GM12878 (cell line): ENCODE data around the gene SMIM35. TPM values are rescaled to one million over a fixed set of nuclear protein-coding genes. Genes with fewer than 3 reads are reported as not detected.
A peak's percentile ranks its signal among the peaks of the same experiment; 100 is the strongest.

ENCODE experiments used
- ATAC-seq: fragments of 200-7000 bp; cut with Tn5 transposase; 3 replicates; pipeline ENCODE4 v1.9.1; 2020; ENCODE audit warnings: mild to moderate bottlenecking, moderate library complexity
- BruUV-seq: library from RNA; stranded (reverse); fragments of 400-500 nt; replicated peaks from 2 replicates; lab custom pipeline; 2021; lab: Mats Ljungman, UMichigan
- CTCF ChIA-PET: fragments of 300-600 bp; sonication (Branson Sonifier 250); formaldehyde crosslinking; extraction: SDS; loops from one replicate; lab custom pipeline; 2021; ENCODE audit warnings: inconsistent platforms; lab: Yijun Ruan, JAX
- POLR2A ChIA-PET: fragments of 350-600 bp; formaldehyde crosslinking; extraction: SDS; loops from one replicate; lab custom pipeline; 2021; ENCODE audit warnings: inconsistent platforms; lab: Charles Lee
- RAD21 ChIA-PET: fragments of 300-600 bp; sonication (Branson Sonifier 250); formaldehyde crosslinking; loops from one replicate; lab custom pipeline; 2023; ENCODE audit warnings: antibody characterized with exemption; ENCODE audit not compliant: unreplicated experiment; lab: Charles Lee
- SMC1A ChIA-PET: fragments of 300-600 bp; sonication (Branson Sonifier 250); formaldehyde crosslinking; loops from one replicate; lab custom pipeline; 2023; ENCODE audit not compliant: unreplicated experiment, uncharacterized antibody; lab: Charles Lee
- DNase-seq: peaks from one replicate; pipeline ENCODE4 v3.0.0-alpha.2; 2011; ENCODE audit warnings: low read depth, low spot score
- FAIRE-seq: peaks from 3 replicates; lab custom pipeline; 2011; peaks lifted over from hg19 to GRCh38; lab: Jason Lieb, UNC
- H2AFZ ChIP-seq: 2 replicates; pipeline ENCODE4 v1.6.0; 2011; ENCODE audit warnings: low read depth, low read length, control low read depth; ENCODE audit not compliant: control insufficient read depth
- H3K27ac ChIP-seq: 2 replicates; pipeline ENCODE4 v1.5.1; 2011; ENCODE audit warnings: control low read depth; ENCODE audit not compliant: control insufficient read depth, insufficient read depth
- H3K27me3 ChIP-seq, 2 experiments: replicated peaks in 1 of 2; 2 replicates each; pipeline versions ENCODE4 v1.6.0 to v1.6.1; 2011; ENCODE audit warnings: low read length in 1 of 2; ENCODE audit not compliant: control insufficient read depth in 2 of 2, insufficient read depth in 2 of 2
- H3K36me3 ChIP-seq, 2 experiments: 2 replicates each; pipeline ENCODE4 v1.5.1; 2011; ENCODE audit warnings: low read length in 1 of 2; ENCODE audit not compliant: control insufficient read depth in 2 of 2, insufficient read depth in 2 of 2
- H3K4me1 ChIP-seq: 2 replicates; pipeline ENCODE4 v1.6.1; 2011; ENCODE audit warnings: mild to moderate bottlenecking, low read length, moderate library complexity, mixed read lengths; ENCODE audit not compliant: control insufficient read depth, insufficient read depth
- H3K4me2 ChIP-seq: 2 replicates; pipeline ENCODE4 v1.6.0; 2011; ENCODE audit warnings: control low read depth; ENCODE audit not compliant: control insufficient read depth, insufficient read depth
- H3K4me3 ChIP-seq: fragments of 200-600 bp; sonication (generic); 2 replicates; pipeline ENCODE4 v1.5.1; 2016
- H3K79me2 ChIP-seq: 2 replicates; pipeline ENCODE4 v1.6.0; 2011; ENCODE audit warnings: low read length; ENCODE audit not compliant: control insufficient read depth, insufficient read depth
- H3K9ac ChIP-seq: 2 replicates; pipeline ENCODE4 v1.8.0; 2011; ENCODE audit warnings: low read length, control low read depth, mixed read lengths; ENCODE audit not compliant: control insufficient read depth, insufficient read depth
- H3K9me3 ChIP-seq: replicated peaks from 3 replicates; pipeline ENCODE4 v1.5.1; 2011; ENCODE audit warnings: mild to moderate bottlenecking, low read length; ENCODE audit not compliant: control insufficient read depth, insufficient read depth
- H4K20me1 ChIP-seq: 2 replicates; pipeline ENCODE4 v1.6.0; 2011; ENCODE audit not compliant: control insufficient read depth, insufficient read depth
- E2F4 ChIP-seq: IDR thresholded peaks from 2 replicates; pipeline ENCODE4 v1.6.1; 2012; ENCODE audit warnings: low read depth, low read length, improper control_type of control experiment
- ESRRA ChIP-seq: IDR thresholded peaks from 2 replicates; pipeline ENCODE4 v1.6.1; 2012; ENCODE audit warnings: mild to moderate bottlenecking, low read length, improper control_type of control experiment
- HSF1 ChIP-seq: fragments of 150-350 bp; IDR thresholded peaks from 2 replicates; pipeline ENCODE4 v1.6.1; 2014; ENCODE audit warnings: mild to moderate bottlenecking, low read depth, low read length
- IKZF2 ChIP-seq, 2 experiments: fragments of 450-650 bp; IDR thresholded peaks; 2 replicates each; pipeline ENCODE4 v1.6.1; 2017; ENCODE audit warnings: mild to moderate bottlenecking in 2 of 2, moderate library complexity in 2 of 2
- KLF5 ChIP-seq: fragments of 450-650 bp; IDR thresholded peaks from 2 replicates; pipeline ENCODE4 v1.6.1; 2014; ENCODE audit warnings: mild to moderate bottlenecking; ENCODE audit not compliant: partially characterized antibody
- MTA3 ChIP-seq: IDR thresholded peaks from 2 replicates; pipeline ENCODE4 v1.6.1; 2012; ENCODE audit warnings: low read length, inconsistent platforms, borderline replicate concordance
- RFX5 ChIP-seq: IDR thresholded peaks from 2 replicates; pipeline ENCODE4 v1.6.1; 2011; ENCODE audit warnings: low read depth, low read length, improper control_type of control experiment
- TBL1XR1 ChIP-seq: IDR thresholded peaks from 2 replicates; pipeline ENCODE4 v1.6.1; 2012; ENCODE audit warnings: low read depth, low read length, improper control_type of control experiment
- ZZZ3 ChIP-seq: IDR thresholded peaks from 2 replicates; pipeline ENCODE4 v1.6.1; 2011; ENCODE audit warnings: low read depth; ENCODE audit not compliant: control insufficient read depth, insufficient read length
- WGBS: methylation state at CpG from one replicate; pipeline ENCODE4 v1.1.6; 2016; ENCODE audit warnings: low lambda C conversion rate; ENCODE audit not compliant: insufficient replicate concordance, insufficient coverage; ENCODE audit errors: missing lambda C conversion rate; 5-methylcytosine and 5-hydroxymethylcytosine counted together
- in situ Hi-C: fragments of 300-500 bp; cut with MboI; formaldehyde crosslinking; loops from 9 replicates; pipeline ENCODE4 v1.14.3; 2018; ENCODE audit warnings: mixed read lengths
- intact Hi-C: fragments of 100-400 bp; cut with micrococcal nuclease; formaldehyde crosslinking; loops from one replicate; pipeline ENCODE4 v1.14.2; 2022; ENCODE audit not compliant: unreplicated experiment
- polyA plus RNA-seq, 11 experiments: library from polyadenylated mRNA; depleted of rRNA in 4 of 11; unstranded in 6 of 11; stranded (reverse) in 5 of 11; fragments of >200 nt; fragmentation: Nextera tagmentation in 4 of 11; fragmentation: Illumina TruSeq in 1 of 11; extraction: Ambion mirVana in 4 of 11; extraction: Trizol in 1 of 11; gene quantifications; 1 replicate in 1 of 11; 2 replicates in 10 of 11; pipeline versions ENCODE4 v1.2.1 to v1.2.3, GENCODE V29; 2011 to 2016; ENCODE audit warnings: inconsistent platforms in 2 of 11, missing spikeins in 2 of 11, low read depth in 1 of 11
- total RNA-seq, 4 experiments: library from RNA; depleted of rRNA in 3 of 4; stranded (reverse); fragments of >200 nt in 3 of 4; fragmentation: Illumina TruSeq in 1 of 4; extraction: Trizol in 1 of 4; gene quantifications; 2 replicates each; pipeline versions ENCODE4 v1.2.1 to v1.2.3, GENCODE V29; 2013 to 2021
- TF ChIP-seq, protein P1 (sequence below): IDR thresholded peaks from 2 replicates; pipeline ENCODE4 v1.6.1; 2012; ENCODE audit warnings: low read depth, low read length, improper control_type of control experiment
- TF ChIP-seq, protein P2 (sequence below): fragments of 450-650 bp; IDR thresholded peaks from 2 replicates; pipeline ENCODE4 v1.6.1; 2017; ENCODE audit warnings: mild to moderate bottlenecking, moderate library complexity
- TF ChIP-seq, protein P3 (sequence below): fragments of 450-650 bp; IDR thresholded peaks from 2 replicates; pipeline ENCODE4 v1.6.1; 2017; ENCODE audit warnings: low read depth, mild to moderate bottlenecking, moderate library complexity

The SMIM35 gene
- total and polyA plus RNA-seq, 10 of the 15 experiments (the other 5 are each of a cell fraction or from before 2014, with no cell fraction given) = 0.02 to 1.1 (median 0.05) TPM; not detected in 5

GRCh38 chr11:117986981-117987574, 99.7 kb downstream of the SMIM35 start:
- H3K4me3 ChIP-seq = peak overlapping the region; percentile 79
- under 1% methylated on average over 15 of the region's 15 CpGs for WGBS
- H3K9me3 ChIP-seq = no peaks in the 10 kb centered on the region; the same call in 2 of the 3 replicates
- peak; percentile 94 for FAIRE-seq
- TSS peak; percentile 79 for BruUV-seq
- H2AFZ ChIP-seq = no peak overlapping the region
- H3K4me2 ChIP-seq = peak overlapping the region; percentile 99
- H3K4me1 ChIP-seq = peaks cover 23% of the 10 kb centered on the region
- H4K20me1 ChIP-seq = no peaks in the 10 kb centered on the region
- no peaks in the 10 kb centered on the region; a peak in 1 of 4 replicates for H3K36me3 ChIP-seq
- RAD21 ChIA-PET = interaction anchor here (0.7 to 5.8 kb wide), 25 partner anchors 10 to 449 kb away, joined by 3 to 60 read pairs (median 6); partner anchors contain the start of gene KMT2A
- POLR2A ChIA-PET = interaction anchor here (0.5 to 6.1 kb wide), 19 partner anchors 9 to 530 kb away, joined by 3 to 110 read pairs (median 7); no protein-coding TSS in a partner anchor
- H3K27me3 ChIP-seq = no peaks in the 10 kb centered on the region
- in situ Hi-C loops (no loop called here), intact Hi-C loops (loop anchor here (1.0 to 2.0 kb wide), 3 partner anchors 24 to 64 kb away; no protein-coding TSS in a partner anchor)
- SMC1A ChIA-PET = interaction anchor here (0.7 to 16.8 kb wide), 15 partner anchors 8 to 179 kb away, joined by 3 to 280 read pairs (median 8); no protein-coding TSS in a partner anchor
- DNase-seq = peak; percentile 92
- peak overlapping the region; percentile 84 for H3K27ac ChIP-seq
- H3K9ac ChIP-seq = peak overlapping the region; percentile 83
- CTCF ChIA-PET = interaction anchor here (0.8 to 5.3 kb wide), 24 partner anchors 9 to 179 kb away, joined by 3 to 61 read pairs (median 4); no protein-coding TSS in a partner anchor
- peak; percentile 71 for ATAC-seq
- peaks cover 20% of the 10 kb centered on the region for H3K79me2 ChIP-seq
- TF ChIP-seq IKZF2 (IDR thresholded peaks at IDR 0.05) = peak; percentile 25 to 83; a peak in 3 of 4 replicates
- TF ChIP-seq RFX5 = no peak
- no peak for TF ChIP-seq HSF1
- no peak for TF ChIP-seq KLF5
- TF ChIP-seq, protein P1, sequence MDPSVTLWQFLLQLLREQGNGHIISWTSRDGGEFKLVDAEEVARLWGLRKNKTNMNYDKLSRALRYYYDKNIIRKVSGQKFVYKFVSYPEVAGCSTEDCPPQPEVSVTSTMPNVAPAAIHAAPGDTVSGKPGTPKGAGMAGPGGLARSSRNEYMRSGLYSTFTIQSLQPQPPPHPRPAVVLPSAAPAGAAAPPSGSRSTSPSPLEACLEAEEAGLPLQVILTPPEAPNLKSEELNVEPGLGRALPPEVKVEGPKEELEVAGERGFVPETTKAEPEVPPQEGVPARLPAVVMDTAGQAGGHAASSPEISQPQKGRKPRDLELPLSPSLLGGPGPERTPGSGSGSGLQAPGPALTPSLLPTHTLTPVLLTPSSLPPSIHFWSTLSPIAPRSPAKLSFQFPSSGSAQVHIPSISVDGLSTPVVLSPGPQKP = no peak
- TF ChIP-seq, protein P2, sequence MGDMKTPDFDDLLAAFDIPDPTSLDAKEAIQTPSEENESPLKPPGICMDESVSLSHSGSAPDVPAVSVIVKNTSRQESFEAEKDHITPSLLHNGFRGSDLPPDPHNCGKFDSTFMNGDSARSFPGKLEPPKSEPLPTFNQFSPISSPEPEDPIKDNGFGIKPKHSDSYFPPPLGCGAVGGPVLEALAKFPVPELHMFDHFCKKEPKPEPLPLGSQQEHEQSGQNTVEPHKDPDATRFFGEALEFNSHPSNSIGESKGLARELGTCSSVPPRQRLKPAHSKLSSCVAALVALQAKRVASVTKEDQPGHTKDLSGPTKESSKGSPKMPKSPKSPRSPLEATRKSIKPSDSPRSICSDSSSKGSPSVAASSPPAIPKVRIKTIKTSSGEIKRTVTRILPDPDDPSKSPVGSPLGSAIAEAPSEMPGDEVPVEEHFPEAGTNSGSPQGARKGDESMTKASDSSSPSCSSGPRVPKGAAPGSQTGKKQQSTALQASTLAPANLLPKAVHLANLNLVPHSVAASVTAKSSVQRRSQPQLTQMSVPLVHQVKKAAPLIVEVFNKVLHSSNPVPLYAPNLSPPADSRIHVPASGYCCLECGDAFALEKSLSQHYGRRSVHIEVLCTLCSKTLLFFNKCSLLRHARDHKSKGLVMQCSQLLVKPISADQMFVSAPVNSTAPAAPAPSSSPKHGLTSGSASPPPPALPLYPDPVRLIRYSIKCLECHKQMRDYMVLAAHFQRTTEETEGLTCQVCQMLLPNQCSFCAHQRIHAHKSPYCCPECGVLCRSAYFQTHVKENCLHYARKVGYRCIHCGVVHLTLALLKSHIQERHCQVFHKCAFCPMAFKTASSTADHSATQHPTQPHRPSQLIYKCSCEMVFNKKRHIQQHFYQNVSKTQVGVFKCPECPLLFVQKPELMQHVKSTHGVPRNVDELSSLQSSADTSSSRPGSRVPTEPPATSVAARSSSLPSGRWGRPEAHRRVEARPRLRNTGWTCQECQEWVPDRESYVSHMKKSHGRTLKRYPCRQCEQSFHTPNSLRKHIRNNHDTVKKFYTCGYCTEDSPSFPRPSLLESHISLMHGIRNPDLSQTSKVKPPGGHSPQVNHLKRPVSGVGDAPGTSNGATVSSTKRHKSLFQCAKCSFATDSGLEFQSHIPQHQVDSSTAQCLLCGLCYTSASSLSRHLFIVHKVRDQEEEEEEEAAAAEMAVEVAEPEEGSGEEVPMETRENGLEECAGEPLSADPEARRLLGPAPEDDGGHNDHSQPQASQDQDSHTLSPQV = no peak
- TF ChIP-seq MTA3 = peak; percentile 45; the same call in 1 of the 2 replicates
- 0 out of 2 replicates have a peak, but pooled peaks have one; percentile 67 for TF ChIP-seq TBL1XR1
- TF ChIP-seq, protein P3, sequence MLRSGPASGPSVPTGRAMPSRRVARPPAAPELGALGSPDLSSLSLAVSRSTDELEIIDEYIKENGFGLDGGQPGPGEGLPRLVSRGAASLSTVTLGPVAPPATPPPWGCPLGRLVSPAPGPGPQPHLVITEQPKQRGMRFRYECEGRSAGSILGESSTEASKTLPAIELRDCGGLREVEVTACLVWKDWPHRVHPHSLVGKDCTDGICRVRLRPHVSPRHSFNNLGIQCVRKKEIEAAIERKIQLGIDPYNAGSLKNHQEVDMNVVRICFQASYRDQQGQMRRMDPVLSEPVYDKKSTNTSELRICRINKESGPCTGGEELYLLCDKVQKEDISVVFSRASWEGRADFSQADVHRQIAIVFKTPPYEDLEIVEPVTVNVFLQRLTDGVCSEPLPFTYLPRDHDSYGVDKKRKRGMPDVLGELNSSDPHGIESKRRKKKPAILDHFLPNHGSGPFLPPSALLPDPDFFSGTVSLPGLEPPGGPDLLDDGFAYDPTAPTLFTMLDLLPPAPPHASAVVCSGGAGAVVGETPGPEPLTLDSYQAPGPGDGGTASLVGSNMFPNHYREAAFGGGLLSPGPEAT = 0 out of 2 replicates have a peak, but pooled peaks have one; percentile 65
- TF ChIP-seq ESRRA = no peak
- TF ChIP-seq ZZZ3 = no peak
- TF ChIP-seq E2F4 = no peak
